Middle frontal gyrus (tissue), 1 donor: Measurements from ENCODE around the gene SLC14A1.

Experiments used
- DNase-seq: peaks from one replicate; pipeline ENCODE4 v3.0.0-alpha.2; 2015; ENCODE audit warnings: low spot score; ENCODE audit errors: extremely low spot score

The SLC14A1 gene

DNA sequence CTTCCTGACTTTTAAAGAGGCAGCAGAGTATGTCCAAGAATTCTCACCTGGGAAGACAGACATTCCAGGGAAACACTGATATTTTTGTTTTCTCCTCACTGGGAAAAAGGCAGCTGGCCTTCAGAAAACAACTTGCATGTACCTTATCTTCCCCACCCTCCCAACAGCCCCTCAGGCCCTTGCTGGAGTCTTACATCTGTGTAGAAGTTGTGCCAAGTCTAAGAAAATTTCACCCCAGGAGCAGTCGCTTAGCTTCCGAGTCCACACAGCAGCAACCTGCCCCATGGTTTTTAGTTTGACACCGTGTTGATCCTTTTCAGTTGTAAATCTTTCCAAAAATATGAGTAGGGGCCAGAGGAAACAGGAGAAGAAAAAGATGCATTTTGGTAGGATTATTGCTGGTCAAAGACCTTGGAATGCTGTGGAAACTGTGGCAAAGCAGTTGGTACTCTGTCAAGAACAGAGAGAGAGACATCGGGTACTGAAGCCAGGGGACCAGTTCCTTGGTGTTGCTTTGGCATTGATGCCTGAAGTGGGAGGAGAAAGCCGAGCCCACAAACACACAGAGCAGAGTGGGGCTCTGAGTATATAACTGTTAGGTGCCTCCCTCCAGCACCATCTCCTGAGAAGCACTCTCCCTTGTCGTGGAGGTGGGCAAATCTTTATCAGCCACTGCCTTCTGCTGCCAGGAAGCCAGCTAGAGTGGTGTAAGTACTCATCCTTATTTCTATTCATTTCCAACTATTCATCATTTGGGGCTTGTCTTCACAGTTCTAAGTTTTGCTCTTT, at the start of gene SLC14A1:
Gene SLC14A1, plus strand, starts transcription at position 615 of the 789 bp plus-strand sequence. CDS start 6,140 bp downstream, outside the sequence.
- DNase-seq, result no peak

DNA sequence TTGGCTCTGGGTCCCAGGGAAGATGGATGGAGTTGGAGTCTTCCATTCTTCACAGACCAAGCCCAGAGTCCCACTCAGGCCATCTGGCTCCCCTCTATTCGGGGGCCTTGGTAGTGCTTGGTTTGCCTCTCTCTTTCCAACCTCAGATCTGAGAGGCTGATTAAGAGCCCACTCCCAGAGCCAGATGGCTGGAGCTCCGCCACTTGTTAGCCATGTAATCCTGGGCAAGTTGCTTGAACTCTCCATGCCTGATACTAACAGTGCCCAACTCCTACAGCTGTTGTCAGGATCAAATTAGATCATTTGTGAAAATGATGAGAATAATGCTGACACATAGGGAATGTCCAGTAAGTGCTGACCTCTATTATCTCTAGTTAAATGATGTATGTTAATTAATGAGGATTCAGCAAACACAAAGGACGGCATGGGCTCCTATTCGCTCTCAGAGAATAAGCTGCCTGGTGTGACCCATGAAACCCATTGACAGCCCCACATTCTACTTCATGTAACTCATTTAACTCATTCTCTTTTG, 46.6 kb upstream of the SLC14A1 start:
- no peak for DNase-seq

DNA sequence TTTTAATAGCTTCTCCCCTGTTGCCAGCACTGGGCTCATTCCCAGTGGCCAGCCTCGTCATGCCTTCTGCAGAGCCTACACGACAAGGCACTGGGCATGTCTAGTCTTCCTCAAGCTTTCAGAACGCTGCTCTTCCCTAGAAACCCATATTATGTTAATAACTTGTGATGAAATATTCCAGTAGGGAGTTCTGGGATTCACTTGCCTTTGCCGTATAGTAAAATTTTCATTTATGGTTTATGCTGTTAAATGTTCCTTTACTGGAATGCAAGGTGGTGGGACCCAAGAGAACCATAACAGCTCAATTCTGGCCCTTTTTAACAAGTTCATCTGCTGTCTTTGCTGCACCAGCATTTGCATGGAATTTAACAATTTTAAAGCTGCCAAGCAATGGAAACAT, 45.5 kb upstream of the SLC14A1 start:
- DNase-seq, result no peak

DNA sequence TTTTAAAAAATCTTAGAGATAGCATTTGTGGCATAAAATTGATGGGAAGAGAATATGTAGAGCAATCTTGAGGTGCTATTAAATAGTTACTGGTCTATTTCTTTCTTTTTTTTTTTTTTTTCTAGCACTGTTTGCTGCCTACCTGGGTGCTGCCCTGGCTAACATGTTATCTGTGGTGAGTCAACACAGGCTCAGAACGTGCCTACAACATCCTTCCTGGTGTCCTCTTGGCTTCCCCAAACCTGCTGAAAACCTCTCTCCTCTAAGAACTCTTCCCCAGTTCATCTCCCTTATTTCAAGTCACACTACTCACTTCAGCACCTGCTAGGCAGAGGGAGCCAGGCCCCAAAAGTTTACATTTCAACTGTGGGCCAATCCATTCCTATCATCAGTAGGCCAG, 45.1 kb upstream of the SLC14A1 start:
- no peak for DNase-seq

DNA sequence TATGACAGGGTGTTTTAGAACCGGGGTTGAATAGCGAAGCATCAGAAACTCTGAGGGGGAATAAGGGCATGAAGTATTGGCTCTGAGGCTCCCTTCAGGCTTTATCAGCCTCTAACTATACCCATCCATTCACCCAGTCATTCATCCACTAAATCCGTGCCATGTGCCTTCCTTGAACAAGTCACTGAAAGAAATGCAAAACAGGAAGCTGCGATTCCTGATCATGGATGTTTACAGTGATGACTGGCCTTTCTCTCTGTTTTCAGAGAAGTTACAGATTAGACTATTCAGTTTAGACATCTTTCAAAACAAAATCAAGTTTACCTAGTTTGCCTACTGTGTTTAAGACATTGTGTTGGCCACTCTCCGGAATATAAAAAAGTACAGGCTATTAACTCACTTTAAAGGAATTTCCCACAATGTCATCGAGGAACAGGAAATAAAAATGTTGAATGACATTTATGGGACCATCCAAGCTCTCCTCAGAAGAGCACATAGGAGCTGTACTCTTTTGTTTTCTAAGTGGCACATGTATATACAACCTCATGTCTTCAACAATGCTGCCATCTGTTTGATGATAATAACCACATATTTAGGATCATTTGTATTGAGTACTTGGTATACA, 43.8 kb upstream of the SLC14A1 start:
- DNase-seq, result no peak

DNA sequence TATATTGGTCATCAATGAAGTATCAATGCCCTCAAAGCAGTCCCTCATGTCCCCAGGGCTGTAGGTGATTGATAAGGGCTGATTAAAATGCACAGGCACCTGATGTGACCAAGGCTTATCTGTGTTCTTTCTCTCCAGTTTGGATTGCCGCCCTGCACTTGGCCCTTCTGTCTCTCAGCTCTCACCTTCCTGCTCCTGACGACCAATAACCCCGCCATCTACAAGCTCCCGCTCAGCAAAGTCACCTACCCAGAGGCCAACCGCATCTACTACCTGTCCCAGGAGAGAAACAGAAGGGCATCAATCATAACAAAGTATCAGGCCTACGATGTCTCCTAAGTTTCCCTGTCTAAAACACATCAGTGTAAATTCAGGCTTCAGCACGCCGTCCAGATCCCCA, 41.8 kb upstream of the SLC14A1 start:
- DNase-seq, result no peak

DNA sequence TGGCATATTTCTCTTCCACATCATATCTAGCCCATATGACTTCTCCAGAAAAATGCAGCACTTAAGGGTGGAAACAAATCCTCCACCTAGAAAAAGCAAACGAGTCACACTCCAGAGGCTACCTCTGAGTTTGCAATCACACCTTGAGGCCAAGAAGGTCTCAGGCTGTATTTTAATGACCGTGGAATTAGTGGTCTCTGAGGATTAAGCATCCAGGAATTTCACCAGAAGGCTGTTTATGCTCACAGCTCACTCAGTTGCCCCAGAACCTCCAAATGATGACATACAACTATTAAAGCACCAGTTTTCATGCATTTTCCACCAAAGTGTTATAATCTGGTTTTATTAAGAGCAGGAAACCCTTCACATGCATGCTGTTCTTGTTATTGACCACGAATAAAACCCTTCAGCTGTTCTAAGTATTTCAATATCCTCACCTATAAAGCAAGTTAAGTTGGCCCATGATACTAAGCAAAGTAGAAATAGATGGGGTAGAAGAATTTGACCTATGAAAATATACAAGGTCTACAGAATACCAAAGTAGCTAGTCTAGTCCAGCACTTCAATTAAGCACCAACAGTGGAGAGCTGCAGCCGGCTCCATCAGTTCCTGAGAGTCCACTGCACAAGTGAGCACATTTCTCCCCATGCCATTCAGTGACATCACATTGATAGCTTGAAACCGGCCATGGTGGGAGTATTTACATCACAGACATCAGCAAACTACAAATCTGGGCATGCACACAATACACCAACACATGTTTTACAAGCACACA, 39.5 kb upstream of the SLC14A1 start:
- DNase-seq, result no peak

DNA sequence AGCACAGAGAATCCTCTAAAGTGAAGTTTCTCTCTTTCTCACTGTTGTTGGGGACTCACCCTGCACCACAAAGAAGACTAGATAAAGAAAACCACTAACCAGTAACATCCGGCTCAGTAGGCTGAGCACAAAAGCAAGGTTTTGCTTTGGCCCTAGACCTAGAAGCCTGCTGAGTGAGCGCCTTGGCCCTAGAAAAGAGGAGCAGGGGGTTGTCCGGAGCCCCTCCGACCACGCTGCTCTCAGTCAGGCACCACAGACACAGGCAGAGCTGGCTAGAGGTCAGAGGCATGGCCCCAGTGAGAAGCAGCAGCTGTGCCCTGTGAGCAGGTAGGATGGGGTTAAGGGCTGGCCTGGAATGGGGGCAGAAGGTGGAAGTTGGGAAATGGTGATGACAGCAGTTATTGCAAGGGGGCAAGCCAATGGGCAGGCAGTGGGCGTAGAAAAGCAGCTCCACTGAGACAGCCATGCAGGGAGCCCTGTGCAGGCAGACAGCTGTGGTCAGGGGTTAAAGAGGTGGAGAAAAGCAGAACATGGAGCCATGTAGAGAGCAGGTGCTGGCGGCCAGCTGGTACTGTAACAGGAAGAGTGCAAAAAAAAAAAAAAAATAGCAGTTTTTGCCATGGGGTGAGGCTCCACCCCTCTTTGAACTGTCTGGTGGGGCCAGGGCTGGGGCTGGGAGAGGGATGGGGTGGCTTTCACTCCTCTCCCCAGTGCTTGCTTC, 36.9 kb upstream of the SLC14A1 start:
- DNase-seq, result no peak

DNA sequence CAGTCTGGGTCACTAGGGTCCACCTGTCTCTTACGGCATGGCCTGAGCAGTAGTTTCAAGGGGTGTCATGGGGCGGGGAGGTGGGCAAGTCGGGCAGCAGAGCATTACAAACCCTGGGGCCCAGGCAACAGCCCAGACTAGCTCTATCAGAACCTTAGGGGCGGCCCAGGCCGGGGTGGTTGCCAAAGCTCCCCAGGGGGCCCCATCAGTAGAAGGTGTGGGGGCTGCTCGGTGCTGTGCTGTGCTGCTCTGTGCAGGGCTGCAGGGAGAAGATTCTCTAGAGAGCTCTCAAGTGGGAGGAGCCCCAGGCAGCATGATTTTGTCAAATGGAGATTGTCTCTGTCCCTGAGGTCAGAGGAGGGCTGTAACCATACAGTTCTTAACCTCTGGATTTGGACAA, 36.4 kb upstream of the SLC14A1 start:
- no peak for DNase-seq

DNA sequence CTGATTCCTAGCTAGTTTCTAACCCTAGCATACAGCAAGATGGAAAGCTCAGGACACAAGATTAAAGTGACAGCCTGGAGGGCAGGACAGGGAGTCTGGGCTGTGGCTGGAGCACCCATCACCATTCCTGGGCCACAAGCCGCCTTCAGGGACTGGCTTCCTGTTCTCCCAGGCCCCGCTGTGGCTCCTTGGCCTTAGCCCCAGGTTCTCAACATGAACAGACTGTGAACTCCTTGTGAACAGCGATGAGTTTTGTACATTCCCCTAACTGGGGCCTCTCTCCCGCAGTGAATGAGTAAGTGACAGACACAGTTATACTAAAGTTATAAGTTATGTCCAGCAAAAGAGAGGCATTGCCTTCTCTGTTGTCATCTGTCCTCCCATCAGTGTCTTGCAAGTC, 35.9 kb upstream of the SLC14A1 start:
- DNase-seq, result no peak

DNA sequence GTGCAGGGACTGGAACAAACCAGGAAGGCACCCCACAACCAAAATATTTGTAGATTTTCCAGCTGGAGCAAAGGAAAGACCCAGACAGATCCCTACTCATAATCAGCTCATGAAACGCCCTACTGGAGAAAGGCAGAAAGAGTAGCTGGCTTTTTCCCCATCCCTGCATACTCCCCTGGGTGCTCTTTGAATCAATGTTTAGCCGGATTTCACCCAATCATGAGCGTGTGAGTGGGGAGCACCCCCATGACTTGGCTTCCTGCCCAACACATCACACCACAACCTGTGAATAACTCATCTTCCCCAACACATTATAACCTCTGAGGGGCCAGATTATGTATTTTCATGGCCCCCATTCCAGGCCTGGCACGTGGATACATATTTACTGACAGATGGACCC, 35.1 kb upstream of the SLC14A1 start:
- no peak for DNase-seq

DNA sequence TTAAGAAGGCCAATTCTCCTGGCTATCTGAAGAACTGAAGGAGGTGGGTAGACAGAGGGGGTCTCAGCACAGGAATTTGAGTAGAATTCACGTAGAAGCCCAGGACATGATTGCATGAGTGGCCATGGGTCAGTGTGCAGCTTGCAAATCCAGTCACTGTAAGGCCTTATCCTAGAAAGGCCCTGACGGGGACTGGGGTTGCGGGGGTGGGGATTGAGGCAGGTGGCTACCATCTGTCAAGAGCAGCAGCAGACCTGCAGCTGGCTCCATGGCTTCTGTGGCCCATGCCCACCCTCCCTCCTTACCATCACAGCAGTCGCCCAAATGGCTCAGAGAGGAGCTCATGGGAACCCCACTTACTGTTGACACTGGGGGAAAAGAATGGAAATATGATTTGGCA, 34.6 kb upstream of the SLC14A1 start:
- DNase-seq, result no peak

DNA sequence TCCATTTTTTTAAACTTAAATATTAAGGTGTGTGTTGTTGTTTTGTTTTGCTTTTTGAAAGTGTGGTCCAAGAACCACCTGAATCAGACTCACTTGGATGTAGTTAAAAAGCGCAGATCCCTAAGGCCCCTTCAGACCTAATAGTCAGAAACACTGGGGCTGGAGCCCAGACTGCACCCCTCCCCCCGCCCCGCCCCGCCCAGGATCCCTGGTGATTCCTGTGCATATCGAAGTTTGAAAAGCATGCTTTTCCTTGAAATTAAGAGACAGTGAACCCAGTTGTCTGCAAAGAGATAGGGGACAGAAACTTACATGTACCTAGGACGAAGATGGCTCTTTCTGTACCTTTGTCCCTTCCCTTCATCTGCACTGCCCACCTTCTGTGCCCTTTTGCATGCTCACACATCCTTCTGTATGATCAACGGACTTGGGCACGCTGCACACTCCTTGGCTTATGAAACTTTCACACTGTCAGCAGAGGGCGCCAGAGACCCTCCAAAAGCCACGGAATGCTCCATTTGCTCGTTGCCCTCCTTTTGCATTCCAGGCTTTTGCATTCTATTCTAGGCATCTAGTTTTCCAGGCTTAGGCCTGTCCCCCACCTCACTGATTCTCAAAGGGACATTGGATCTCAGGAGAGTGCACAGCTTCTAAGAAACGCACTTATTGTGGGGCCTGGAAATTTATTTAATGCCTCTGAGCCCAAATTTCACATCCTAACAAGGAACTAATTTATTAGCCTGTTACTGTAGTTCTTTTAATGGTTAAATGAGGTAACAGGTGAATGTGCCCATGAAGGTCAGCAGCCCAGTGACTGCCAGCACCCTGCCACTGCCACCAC, 32.8 kb upstream of the SLC14A1 start:
- peak; percentile 73 for DNase-seq

DNA sequence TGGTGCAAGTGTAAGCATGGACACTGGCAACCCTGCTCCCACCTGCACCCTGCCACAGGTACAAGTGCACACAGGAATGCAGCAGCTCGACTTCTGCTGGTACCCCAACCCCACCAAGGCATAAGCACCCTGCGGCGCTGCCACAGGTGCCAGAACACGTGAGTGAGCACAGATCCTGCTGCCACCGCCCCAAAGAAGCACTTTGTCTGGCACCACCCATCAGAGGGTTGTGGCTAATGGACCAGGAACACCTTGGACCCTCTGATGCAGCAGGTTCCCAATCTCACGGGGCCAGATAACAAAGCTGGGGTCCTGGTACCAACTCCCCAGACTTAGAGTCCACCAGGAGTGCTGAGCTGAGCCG, 32.2 kb upstream of the SLC14A1 start:
- no peak for DNase-seq

DNA sequence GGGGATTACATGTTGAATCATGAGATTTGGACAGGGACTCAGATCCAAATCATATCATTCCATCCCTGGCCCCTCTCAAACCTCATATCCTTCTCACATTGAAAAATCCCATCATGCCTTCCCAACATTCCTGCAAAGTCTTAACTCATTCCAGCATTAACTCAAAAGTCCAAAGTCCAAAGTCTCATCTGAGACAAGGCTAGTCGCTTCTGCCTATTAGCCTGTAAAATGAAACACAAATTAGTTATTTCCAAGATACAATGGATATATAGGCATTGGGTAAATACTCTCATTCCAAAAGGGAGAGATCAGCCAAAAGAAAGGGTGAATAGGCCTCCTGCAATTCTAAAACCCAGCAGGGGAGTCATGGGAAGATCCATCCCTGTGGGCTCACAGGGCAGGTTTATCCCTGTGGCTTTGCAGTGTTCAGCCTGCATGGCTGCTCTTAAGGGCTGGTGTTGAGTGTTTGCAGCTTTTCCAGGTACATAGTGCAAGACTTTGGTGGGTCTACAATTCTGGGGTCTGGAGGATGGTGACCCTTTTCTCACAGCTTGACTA, 21.2 kb upstream of the SLC14A1 start:
- no peak for DNase-seq

DNA sequence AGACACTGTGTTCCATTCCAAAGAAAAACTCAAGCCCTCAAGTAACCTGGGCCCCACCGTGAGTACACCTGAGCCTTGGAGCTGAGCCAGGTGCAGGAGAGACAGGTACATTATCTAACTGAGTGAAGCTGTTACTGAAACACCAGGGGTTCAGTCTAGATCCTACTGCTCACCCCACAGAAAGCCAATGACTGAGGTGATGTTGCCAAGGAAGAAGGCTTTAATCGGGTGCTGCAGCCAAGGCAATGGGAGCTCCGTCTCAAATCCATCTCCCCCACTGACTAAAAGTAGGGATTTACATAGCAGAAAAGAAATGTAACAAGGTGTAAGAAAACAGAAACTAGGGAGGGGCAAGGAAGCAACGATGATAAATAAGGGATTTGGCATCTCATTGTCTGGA, 15.2 kb upstream of the SLC14A1 start:
- no peak for DNase-seq

DNA sequence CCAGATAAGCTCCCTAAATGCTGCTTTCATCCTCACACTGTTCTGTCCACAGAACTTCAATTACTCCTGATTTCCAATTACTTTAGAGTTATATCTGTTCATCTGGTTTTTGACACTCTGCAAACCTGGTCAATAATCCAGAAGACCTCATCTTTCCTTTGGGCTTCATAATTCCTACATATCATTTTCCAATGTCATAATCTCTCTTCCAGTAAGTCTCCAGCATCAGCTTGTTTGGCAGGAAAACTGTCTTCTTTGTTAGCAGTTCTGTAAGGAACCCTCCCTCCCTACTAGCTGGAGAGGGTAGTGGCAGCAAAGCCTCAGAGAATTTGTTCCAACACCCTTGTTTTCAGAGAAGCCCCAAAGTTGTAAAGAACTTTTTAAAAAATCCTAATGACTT, 11.9 kb upstream of the SLC14A1 start:
- no peak for DNase-seq

DNA sequence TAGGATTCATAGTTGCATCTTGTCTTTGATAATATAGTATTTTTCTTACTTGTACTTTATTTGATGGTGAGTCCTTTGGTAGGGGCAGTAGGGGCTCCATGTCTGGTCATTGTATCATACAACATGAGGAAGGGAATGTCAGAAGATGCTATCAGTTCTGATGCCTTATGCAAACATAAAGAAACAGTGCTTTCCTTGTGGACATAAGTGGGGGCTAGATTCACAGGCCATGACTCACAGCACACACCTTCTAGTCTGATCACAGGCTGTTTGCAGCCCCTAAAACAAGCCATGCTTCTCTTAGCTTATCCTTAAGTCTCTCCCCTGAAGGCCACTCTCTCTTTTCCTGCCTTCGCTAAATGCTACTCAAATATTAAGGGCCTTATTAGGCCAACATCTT, 10.7 kb upstream of the SLC14A1 start:
- DNase-seq, result no peak

DNA sequence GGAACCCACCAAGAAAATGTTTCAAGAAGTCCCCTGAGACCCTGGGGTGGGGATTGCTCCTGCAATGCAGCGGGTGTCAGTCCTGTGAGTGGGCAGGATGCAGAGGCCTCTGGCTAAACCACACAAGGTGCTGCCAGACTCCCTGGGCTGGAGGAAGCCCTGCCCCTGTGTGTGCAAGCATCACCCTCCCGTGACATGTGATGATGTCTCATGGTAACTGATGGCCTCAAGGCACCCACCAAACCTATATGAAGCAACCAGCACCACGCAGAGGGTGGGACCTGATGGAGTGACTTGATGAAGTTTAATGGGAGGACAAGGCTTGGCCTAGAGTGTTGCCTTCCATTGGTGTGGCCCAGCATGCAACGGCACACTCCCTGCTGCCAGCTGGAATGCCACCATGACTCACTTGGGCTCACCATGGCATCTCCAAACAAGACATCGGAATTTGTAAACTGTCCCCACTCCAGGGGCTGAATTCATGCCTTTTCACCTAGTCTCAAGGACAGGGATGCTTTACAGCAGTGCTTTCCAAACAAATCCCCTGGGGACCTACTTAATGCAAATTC, 8.7 kb upstream of the SLC14A1 start:
- no peak for DNase-seq

DNA sequence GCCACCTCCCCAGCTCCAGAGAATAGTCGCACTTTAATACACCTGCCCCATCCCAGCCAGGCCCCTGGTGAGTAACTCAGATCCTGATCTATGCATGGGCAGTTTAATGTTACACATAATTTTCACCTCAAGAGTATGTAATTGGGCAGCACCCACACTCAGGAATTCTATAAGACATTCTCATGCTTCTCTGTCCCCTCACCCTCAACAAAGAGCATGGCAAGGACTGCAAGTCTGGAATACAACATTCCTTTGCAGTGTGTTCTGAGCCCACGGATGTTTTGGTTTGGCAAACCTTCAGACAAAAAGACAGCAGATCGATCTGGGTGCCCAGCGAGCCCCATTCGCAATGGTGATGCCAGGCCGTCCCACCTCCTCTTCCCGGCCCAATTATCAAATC, 4.9 kb upstream of the SLC14A1 start:
- DNase-seq, result no peak
